SU-DHL-6 (cell line): ENCODE data around the gene HOPX.
"Not testable (repeated sequence)": the region's sequence is repeated elsewhere in the genome, so short reads cannot be mapped to it uniquely, and the experiment has no call there.

Experiments used
- EZH2phosphoT487 ChIP-seq: fragments of 200-600 bp; sonication (generic), shearing (Covaris generic); conservative IDR thresholded peaks from 2 replicates; pipeline ENCODE4 v1.6.1; 2018; ENCODE audit warnings: mild to moderate bottlenecking, antibody characterized with exemption, low read length, moderate library complexity, mixed read lengths
- TF ChIP-seq, protein P1 (sequence below): fragments of 200-600 bp; sonication (generic); IDR thresholded peaks from one replicate; pipeline ENCODE4 v1.5.1; 2017; ENCODE audit warnings: antibody characterized with exemption, mild to moderate bottlenecking, low read length, moderate library complexity; ENCODE audit not compliant: insufficient read depth, poor library complexity, severe bottlenecking

DNA sequence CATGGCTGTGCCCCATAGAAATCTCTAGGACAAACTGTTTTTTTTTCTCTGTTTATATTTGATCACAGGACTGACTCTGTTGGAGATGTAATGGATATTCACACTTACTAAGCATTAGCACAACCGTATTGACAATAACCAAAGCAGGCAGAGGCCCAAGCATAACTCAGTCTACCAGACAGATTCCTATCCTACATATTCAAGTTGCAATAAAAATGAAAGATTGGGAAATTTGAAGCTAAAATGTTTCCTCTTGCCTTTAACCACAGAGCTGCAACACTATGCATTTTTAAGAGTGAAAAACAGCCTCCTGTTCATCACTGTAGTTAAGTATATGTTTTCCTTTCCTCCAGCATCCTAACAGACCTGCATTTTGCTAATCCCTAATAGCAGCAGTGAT lies 13.7 kb downstream of the HOPX start:
- TF ChIP-seq, protein P1, sequence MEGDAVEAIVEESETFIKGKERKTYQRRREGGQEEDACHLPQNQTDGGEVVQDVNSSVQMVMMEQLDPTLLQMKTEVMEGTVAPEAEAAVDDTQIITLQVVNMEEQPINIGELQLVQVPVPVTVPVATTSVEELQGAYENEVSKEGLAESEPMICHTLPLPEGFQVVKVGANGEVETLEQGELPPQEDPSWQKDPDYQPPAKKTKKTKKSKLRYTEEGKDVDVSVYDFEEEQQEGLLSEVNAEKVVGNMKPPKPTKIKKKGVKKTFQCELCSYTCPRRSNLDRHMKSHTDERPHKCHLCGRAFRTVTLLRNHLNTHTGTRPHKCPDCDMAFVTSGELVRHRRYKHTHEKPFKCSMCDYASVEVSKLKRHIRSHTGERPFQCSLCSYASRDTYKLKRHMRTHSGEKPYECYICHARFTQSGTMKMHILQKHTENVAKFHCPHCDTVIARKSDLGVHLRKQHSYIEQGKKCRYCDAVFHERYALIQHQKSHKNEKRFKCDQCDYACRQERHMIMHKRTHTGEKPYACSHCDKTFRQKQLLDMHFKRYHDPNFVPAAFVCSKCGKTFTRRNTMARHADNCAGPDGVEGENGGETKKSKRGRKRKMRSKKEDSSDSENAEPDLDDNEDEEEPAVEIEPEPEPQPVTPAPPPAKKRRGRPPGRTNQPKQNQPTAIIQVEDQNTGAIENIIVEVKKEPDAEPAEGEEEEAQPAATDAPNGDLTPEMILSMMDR: not testable (repeated sequence)
- TF ChIP-seq EZH2phosphoT487: not testable (repeated sequence)
